Uterus (tissue), 2 donors: ENCODE results near the gene TSPAN4.

Experiments
- POLR2A ChIP-seq, 2 donors: fragments of 450-650 bp; IDR thresholded peaks; one replicate each; pipeline ENCODE4 v1.6.1; 2016; ENCODE audit warnings: antibody characterized with exemption in 2 of 2, mild to moderate bottlenecking in 1 of 2, moderate library complexity in 1 of 2
- TF ChIP-seq, protein P1 (sequence below), 4 experiments: fragments of 200-600 bp in 2 of 4; fragments of 450-650 bp in 2 of 4; sonication (generic) in 2 of 4; IDR thresholded peaks; one replicate each; pipeline ENCODE4 v1.5.1; 2016 to 2019; ENCODE audit warnings: antibody characterized with exemption in 4 of 4, mild to moderate bottlenecking in 2 of 4, moderate library complexity in 1 of 4

- TF ChIP-seq, protein P1, sequence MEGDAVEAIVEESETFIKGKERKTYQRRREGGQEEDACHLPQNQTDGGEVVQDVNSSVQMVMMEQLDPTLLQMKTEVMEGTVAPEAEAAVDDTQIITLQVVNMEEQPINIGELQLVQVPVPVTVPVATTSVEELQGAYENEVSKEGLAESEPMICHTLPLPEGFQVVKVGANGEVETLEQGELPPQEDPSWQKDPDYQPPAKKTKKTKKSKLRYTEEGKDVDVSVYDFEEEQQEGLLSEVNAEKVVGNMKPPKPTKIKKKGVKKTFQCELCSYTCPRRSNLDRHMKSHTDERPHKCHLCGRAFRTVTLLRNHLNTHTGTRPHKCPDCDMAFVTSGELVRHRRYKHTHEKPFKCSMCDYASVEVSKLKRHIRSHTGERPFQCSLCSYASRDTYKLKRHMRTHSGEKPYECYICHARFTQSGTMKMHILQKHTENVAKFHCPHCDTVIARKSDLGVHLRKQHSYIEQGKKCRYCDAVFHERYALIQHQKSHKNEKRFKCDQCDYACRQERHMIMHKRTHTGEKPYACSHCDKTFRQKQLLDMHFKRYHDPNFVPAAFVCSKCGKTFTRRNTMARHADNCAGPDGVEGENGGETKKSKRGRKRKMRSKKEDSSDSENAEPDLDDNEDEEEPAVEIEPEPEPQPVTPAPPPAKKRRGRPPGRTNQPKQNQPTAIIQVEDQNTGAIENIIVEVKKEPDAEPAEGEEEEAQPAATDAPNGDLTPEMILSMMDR (IDR thresholded peaks at IDR 0.05), result no peak
- no peak for TF ChIP-seq POLR2A (IDR thresholded peaks at IDR 0.05)
These were observed 29.6 kb upstream of the TSPAN4 start for GRCh38 chr11:813072-813455.
